Gastroesophageal sphincter (tissue), 3 donors: Measurements from ENCODE around the gene ANKRD55.

ENCODE experiments used
- EP300 ChIP-seq: sonication (generic); formaldehyde crosslinking; IDR thresholded peaks from one replicate; pipeline ENCODE4 v1.6.1; 2017; ENCODE audit warnings: antibody characterized with exemption, mild to moderate bottlenecking
- POLR2A ChIP-seq, 2 donors: fragments of 450-650 bp; IDR thresholded peaks; one replicate each; pipeline ENCODE4 v1.6.1; 2017; ENCODE audit warnings: antibody characterized with exemption in 2 of 2, mild to moderate bottlenecking in 2 of 2, moderate library complexity in 1 of 2
- TF ChIP-seq, protein P1 (sequence below), 4 experiments: fragments of 200-600 bp in 2 of 4; fragments of 450-650 bp in 2 of 4; sonication (generic) in 1 of 4; IDR thresholded peaks; one replicate each; pipeline ENCODE4 v1.5.1; 2017 to 2019; ENCODE audit warnings: antibody characterized with exemption in 4 of 4, mild to moderate bottlenecking in 2 of 4, moderate library complexity in 2 of 4

DNA sequence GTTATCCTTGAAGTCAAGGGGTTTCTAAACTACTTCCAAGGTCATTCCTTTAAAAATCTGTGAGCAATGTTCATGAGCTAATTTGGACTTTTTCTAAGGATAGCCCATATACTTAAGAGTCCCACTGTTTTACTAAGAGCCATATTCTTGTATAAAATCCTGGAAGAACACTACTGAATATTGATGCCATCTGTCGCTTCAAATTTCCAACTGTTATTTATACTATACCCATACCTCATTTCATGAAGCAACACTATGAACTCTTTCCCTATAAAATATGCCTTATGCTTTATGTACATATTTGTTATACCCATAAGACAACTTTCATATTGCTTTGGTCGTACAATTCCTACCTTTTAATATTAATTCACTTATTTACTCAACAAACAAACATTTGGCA is 12.4 kb upstream of the ANKRD55 start:
- TF ChIP-seq, protein P1, sequence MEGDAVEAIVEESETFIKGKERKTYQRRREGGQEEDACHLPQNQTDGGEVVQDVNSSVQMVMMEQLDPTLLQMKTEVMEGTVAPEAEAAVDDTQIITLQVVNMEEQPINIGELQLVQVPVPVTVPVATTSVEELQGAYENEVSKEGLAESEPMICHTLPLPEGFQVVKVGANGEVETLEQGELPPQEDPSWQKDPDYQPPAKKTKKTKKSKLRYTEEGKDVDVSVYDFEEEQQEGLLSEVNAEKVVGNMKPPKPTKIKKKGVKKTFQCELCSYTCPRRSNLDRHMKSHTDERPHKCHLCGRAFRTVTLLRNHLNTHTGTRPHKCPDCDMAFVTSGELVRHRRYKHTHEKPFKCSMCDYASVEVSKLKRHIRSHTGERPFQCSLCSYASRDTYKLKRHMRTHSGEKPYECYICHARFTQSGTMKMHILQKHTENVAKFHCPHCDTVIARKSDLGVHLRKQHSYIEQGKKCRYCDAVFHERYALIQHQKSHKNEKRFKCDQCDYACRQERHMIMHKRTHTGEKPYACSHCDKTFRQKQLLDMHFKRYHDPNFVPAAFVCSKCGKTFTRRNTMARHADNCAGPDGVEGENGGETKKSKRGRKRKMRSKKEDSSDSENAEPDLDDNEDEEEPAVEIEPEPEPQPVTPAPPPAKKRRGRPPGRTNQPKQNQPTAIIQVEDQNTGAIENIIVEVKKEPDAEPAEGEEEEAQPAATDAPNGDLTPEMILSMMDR (IDR thresholded peaks at IDR 0.05), result no peak
- TF ChIP-seq POLR2A (IDR thresholded peaks at IDR 0.05) (no peak), EP300 (no peak)
